ENCODE measurements around the gene F7. TPM values are rescaled to one million over a fixed set of nuclear protein-coding genes. Genes with fewer than 3 reads are reported as not detected.

F7 gene
- total RNA-seq, 1 donor from 2014 or later = 4.1 TPM

DNA sequence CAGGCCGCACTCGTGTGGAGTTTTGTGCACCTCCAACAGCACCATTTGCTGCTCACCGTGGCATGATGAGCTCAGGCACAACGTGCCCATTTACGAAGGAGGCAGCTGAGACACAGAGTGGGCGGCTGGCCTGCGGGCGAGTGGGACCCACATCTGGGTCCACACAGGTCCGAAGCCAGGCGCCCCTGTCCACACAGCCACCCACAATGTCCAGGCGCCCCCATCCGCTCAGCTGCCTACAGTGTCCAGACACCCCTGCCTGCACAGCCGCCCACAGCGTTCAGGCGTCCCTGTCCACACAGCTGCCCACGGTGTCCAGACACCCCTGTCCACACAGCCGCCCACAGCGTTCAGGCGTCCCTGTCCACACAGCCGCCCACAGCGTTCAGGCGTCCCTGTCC is 42.5 kb upstream of the F7 start:
- H3K9me3 Mint-ChIP-seq = no peaks in the 10 kb centered on the region
- H3K4me3 Mint-ChIP-seq = no peak overlapping the region
- H3K27me3 Mint-ChIP-seq (ENCODE audit: low read depth) = no peaks in the 10 kb centered on the region
- H3K36me3 Mint-ChIP-seq = peaks cover 3% of the 10 kb centered on the region
- DNase-seq (ENCODE audit: low spot score in 2 of 2, unreplicated experiment in 2 of 2) = no peak
- H3K27ac Mint-ChIP-seq = no peak overlapping the region
- TF ChIP-seq, protein P1, sequence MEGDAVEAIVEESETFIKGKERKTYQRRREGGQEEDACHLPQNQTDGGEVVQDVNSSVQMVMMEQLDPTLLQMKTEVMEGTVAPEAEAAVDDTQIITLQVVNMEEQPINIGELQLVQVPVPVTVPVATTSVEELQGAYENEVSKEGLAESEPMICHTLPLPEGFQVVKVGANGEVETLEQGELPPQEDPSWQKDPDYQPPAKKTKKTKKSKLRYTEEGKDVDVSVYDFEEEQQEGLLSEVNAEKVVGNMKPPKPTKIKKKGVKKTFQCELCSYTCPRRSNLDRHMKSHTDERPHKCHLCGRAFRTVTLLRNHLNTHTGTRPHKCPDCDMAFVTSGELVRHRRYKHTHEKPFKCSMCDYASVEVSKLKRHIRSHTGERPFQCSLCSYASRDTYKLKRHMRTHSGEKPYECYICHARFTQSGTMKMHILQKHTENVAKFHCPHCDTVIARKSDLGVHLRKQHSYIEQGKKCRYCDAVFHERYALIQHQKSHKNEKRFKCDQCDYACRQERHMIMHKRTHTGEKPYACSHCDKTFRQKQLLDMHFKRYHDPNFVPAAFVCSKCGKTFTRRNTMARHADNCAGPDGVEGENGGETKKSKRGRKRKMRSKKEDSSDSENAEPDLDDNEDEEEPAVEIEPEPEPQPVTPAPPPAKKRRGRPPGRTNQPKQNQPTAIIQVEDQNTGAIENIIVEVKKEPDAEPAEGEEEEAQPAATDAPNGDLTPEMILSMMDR (IDR thresholded peaks at IDR 0.05; ENCODE audit: unreplicated experiment) = no peak
- H3K4me1 Mint-ChIP-seq = no peaks in the 10 kb centered on the region

DNA sequence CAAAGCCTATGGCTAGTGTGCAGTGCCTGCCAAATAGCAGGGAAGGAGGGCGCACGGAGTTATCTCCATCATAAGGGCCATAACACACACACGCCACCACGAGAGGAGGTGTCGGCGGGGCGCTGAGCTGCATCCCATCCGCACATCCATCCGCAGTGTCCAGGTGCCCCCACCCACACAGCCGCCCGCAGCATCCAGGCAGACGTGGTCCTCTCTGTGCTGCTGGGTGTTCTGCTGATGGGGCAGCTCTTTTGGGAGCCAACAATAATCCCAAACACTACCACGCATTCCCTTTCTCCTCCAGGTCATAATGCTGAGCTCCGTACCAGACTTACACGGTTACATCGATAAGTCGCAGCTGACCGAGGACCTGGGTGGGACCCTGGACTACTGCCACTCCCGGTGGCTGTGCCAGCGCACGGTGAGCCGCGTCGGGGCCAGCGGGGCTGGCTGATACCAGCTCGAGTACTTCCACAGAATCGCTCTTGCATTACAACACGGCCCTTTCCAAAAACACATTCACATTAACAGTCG is 41.5 kb upstream of the F7 start:
- TF ChIP-seq, protein P1 (IDR thresholded peaks at IDR 0.05; ENCODE audit: unreplicated experiment) = no peak
- Mint-ChIP-seq H3K9me3 (no peaks in the 10 kb centered on the region), H3K27me3 (ENCODE audit: low read depth) (no peaks in the 10 kb centered on the region), H3K36me3 (peaks cover 3% of the 10 kb centered on the region), H3K4me1 (no peaks in the 10 kb centered on the region), H3K27ac (no peak overlapping the region), H3K4me3 (no peak overlapping the region)
- DNase-seq (ENCODE audit: low spot score in 2 of 2, unreplicated experiment in 2 of 2) = no peak

GRCh38 chr13:113064534-113065405 is 40.8 kb upstream of the F7 start:
- Mint-ChIP-seq H3K9me3 (no peaks in the 10 kb centered on the region), H3K27me3 (ENCODE audit: low read depth) (no peaks in the 10 kb centered on the region), H3K4me3 (no peak overlapping the region), H3K4me1 (no peaks in the 10 kb centered on the region), H3K36me3 (peaks cover 3% of the 10 kb centered on the region), H3K27ac (no peak overlapping the region)
- DNase-seq (ENCODE audit: low spot score in 2 of 2, unreplicated experiment in 2 of 2) = no peak
- TF ChIP-seq, protein P1 (IDR thresholded peaks at IDR 0.05; ENCODE audit: unreplicated experiment) = no peak

DNA sequence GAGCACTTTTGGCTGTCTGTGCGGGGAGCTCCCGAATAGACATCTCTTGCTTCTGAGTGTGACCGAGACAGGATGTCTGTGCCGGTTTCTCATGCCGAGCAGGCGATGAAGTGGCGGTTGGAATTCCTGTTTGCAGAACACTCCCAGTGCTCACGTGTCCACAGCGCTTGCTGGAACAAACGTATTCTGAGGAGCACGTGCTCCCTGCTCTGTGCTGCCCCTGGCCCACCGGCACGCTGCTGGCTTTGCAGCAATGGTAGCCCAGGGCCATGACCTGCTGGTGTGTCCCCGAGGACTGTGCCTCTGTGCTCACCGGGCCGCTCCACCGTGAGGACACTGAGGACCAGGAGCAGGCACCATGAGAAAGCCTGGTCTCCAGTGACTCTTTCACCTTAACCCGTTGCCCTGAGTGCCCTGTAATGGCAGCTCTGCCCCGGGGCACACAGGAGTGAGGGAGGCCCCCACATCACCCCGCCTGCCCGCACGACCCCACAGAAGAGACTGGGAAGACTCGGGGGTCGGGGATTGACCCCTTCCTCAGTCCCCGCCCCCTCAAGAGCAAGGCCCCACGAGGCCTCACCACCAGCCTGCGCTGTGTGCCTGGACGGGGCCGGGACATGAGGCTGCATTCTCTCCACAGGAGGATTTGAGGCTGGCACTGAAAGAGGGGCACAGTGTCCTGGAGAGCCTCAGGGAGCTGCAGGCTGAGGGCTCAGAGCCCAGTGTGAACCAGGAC is 40.0 kb upstream of the F7 start:
- Mint-ChIP-seq H3K4me1 (no peaks in the 10 kb centered on the region), H3K27ac (no peak overlapping the region)
- no peak for DNase-seq (ENCODE audit: low spot score in 2 of 2, unreplicated experiment in 2 of 2)

DNA sequence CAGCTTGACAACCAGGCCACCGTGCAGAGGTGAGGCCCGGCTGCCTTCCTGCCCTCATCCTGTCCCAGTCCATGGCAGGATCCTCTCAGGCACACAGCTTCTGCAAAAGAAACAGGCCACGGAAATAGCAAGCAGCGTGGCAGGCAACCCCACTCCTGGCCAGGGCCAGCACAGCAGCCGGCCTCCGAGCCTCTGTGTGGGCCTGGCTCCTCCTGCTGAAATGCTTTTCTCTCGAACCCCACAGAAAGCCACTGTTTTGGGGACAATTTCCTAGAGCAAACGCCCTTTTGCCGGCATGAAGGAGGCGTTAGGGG is 39.5 kb upstream of the F7 start:
- no peak for DNase-seq (ENCODE audit: low spot score in 2 of 2, unreplicated experiment in 2 of 2)
- no peaks in the 10 kb centered on the region for H3K27me3 Mint-ChIP-seq (ENCODE audit: low read depth)
- no peak overlapping the region for H3K27ac Mint-ChIP-seq
- TF ChIP-seq, protein P1 (IDR thresholded peaks at IDR 0.05; ENCODE audit: unreplicated experiment) = no peak
- no peaks in the 10 kb centered on the region for H3K4me1 Mint-ChIP-seq
- H3K36me3 Mint-ChIP-seq = peaks cover 14% of the 10 kb centered on the region
- H3K9me3 Mint-ChIP-seq = no peaks in the 10 kb centered on the region
- H3K4me3 Mint-ChIP-seq = no peak overlapping the region

More for the DNA sequence above, 40.0 kb upstream of the F7 start:
- peaks cover 8% of the 10 kb centered on the region for H3K36me3 Mint-ChIP-seq
- H3K4me3 Mint-ChIP-seq = no peak overlapping the region
- no peaks in the 10 kb centered on the region for H3K27me3 Mint-ChIP-seq (ENCODE audit: low read depth)
- TF ChIP-seq, protein P1 (IDR thresholded peaks at IDR 0.05; ENCODE audit: unreplicated experiment) = no peak
- no peaks in the 10 kb centered on the region for H3K9me3 Mint-ChIP-seq

Measured in mesothelial cell of epicardium (in vitro differentiated cells).